GM19468 (cell line): ENCODE results near the gene ZNF737.
A peak's percentile ranks its signal among the peaks of the same experiment; 100 is the strongest.
"Not testable (repeated sequence)": the region's sequence is repeated elsewhere in the genome, so short reads cannot be mapped to it uniquely, and the experiment has no call there.

Experiments
- ATAC-seq: cut with Tn5 transposase; IDR thresholded peaks from one replicate; pipeline ENCODE4 v1.9.1; 2021; ENCODE audit warnings: mild to moderate bottlenecking, moderate library complexity, moderate number of reproducible peaks; ENCODE audit not compliant: unreplicated experiment; ENCODE audit errors: extremely low read depth

The ZNF737 gene

DNA sequence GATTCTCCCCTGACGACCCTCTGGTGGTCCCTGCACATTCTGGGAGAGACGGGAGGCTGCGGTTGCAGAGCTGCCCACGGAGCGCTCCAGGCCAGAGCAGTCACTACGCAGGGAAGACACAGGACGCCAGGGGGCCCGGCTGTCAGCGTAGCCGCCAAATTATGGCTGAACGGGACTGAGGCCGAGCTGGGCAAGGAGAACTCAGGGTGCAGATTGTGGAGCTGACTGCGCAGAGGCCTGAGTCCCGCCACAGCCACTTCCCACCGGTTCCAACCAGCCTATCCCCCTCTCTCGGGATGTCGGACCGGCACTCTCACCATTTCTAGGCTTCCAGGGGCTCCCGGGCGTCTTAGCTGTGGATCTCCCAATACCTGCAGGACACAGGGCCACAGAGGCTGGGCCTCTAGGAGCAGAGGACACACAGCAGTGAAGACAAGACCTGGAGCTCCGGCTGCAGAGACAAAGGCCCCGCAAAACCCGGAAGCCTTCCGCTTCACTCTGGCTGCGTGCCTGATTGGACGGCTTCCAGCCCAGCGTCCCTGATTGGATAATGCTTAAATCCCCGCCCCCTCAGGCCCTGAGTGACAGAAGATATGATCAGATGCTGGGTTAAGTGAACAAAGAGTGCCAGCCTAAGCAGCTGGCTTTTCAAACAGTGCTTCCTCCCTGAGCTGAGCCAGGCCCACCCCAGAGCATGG lies at the start of gene ZNF737:
Gene ZNF737, minus strand, starts transcription at position 461 of the 698 bp plus-strand sequence. Its CDS starts 141 bp downstream, at position 320.
- peak; percentile 73 for ATAC-seq

- not testable (repeated sequence) for ATAC-seq
Measured at GRCh38 chr19:20614971-20615370, 49.4 kb upstream of the ZNF737 start.

- no peak for ATAC-seq
Measured at GRCh38 chr19:20612711-20613316, 47.2 kb upstream of the ZNF737 start.

DNA sequence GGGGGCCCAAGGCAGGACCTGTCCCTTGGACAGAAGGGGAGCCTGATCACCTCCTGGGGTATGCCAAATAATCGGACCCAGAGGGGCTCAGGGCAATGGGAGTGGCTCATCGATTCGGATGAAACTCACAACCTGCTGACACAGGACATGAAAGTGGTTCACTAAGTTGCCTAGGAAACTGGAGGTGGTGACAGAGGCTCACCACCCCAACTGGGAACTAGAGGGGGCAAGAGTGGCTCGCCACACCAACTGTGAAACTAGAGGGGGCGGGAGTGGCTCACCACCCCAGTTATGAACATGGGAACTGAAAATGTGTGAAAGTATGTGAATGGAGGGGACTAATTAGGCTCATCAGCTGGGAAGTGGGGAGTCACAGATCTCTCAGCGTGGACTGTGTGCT lies 46.3 kb upstream of the ZNF737 start:
- ATAC-seq: no peak

DNA sequence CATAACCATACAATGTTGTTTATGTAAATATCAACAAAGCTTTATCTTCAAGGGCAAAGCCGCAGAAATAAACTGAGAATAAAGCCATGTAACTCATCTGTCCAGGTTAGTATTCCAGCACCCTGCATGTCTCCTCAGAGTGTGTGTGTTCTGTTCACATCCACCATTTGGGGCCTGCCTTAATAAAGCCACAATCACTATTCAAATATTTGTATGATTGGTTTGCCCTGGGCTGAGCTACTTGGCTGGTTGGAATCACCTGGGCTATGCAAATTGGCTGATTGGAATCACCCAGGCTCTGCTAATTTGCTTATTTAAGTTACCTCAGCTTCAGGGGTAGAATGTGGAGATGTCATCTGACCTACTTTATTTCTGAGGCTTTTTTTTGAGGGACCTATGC lies 42.4 kb upstream of the ZNF737 start:
- ATAC-seq: no peak

GRCh38 chr19:20558571-20558970 lies 7.0 kb downstream of the ZNF737 start:
- no peak for ATAC-seq

- no peak for ATAC-seq
Measured at GRCh38 chr19:20558011-20558410, 7.6 kb downstream of the ZNF737 start.

DNA sequence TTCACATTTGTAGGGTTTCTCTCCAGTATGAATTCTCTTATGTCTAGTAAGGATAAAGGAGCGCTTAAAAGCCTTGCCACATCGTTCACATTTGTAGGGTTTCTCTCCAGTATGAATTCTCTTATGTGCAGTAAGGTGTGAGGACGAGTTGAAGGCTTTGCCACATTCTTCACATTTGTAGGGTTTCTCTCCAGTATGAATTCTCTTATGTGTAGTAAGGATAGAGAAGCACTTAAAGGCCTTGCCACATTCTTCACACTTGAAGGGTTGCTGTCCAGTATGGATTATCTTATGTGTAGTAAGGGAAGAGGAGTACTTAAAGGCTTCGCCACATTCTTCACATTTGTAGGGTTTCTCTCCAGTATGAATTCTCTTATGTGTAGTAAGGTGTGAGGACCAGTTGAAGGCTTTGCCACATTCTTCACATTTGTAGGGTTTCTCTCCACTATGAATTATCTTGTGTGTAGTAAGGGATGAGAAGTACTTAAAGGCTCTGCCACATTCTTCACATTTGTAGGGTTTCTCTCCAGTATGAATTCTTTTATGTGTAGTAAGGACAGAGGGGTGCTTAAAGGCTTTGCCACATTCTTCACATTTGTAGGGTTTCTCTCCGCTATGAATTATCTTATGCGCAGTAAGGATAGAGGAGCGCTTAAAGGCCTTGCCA lies 20.8 kb downstream of the ZNF737 start:
- ATAC-seq: not testable (repeated sequence)

DNA sequence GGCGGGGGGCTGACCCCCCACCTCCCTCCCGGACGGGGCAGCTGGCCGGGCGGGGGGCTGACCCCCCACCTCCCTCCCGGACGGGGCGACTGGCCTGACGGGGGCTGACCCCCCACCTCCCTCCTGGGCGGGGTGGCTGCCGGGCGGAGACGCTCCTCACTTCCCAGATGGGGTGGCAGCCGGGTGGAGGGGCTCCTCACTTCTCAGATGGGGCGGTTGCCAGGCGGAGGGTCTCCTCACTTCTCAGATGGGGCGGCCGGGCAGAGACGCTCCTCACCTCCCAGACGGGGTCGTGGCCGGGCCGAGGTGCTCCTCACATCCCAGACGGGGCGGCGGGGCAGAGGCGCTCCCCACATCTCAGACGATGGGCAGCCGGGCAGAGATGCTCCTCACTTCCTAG lies 35.3 kb downstream of the ZNF737 start:
- ATAC-seq: not testable (repeated sequence)

GRCh38 chr19:20513189-20513904 lies 52.2 kb downstream of the ZNF737 start:
- ATAC-seq: no peak

DNA sequence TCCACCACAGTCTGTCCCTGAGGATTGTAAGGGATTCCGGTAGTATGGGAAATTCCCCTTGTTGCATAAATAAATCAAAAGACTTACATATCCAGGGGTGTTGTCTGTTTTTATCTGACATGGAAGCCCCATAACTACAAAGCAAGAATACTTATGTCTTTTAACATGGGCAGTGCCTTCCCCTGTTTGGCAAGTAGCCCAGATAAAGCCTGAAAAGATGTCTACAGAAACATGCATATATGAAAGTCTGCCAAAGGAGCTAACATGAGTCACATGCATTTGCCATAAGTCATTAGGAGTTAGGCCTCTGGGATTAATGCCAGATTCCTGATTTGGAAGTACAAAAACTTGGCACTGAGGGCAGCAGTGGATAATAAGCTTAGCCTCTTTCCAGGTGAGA lies 62.1 kb downstream of the ZNF737 start:
- ATAC-seq: no peak
